Measurements from ENCODE around the gene EPHA6. TPM values are rescaled to one million over a fixed set of nuclear protein-coding genes. Genes with fewer than 3 reads are reported as not detected.

The EPHA6 gene
- total RNA-seq, 1 donor from 2014 or later, result not detected

DNA sequence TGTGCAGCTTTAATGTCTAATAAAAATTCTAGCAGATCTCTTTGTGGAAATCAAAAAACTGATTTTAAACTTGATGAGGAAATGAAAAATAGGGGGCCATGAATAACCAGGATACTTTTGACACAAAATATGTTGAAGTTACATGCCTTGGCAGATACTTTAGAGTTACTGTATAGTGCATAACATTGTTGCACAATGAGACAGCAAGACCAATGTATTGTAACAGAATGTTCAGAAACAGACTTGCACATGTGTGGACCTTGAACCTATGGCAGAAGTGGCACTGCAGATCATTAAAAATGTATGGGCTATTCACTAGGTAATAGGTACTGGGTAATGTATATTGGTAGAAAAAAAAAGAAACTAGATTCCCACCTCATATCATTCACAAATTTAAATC, 607.2 kb downstream of the EPHA6 start:
- no peak for DNase-seq (ENCODE audit: low read depth)
- H3K36me3 ChIP-seq (ENCODE audit: control insufficient read depth, insufficient read depth, low read length), result no peaks in the 10 kb centered on the region
- H3K27me3 ChIP-seq (ENCODE audit: control insufficient read depth, insufficient read depth, low read length), result no peaks in the 10 kb centered on the region
- H3K4me3 ChIP-seq (ENCODE audit: low read depth, low read length), result no peak overlapping the region
- TF ChIP-seq, protein P1, sequence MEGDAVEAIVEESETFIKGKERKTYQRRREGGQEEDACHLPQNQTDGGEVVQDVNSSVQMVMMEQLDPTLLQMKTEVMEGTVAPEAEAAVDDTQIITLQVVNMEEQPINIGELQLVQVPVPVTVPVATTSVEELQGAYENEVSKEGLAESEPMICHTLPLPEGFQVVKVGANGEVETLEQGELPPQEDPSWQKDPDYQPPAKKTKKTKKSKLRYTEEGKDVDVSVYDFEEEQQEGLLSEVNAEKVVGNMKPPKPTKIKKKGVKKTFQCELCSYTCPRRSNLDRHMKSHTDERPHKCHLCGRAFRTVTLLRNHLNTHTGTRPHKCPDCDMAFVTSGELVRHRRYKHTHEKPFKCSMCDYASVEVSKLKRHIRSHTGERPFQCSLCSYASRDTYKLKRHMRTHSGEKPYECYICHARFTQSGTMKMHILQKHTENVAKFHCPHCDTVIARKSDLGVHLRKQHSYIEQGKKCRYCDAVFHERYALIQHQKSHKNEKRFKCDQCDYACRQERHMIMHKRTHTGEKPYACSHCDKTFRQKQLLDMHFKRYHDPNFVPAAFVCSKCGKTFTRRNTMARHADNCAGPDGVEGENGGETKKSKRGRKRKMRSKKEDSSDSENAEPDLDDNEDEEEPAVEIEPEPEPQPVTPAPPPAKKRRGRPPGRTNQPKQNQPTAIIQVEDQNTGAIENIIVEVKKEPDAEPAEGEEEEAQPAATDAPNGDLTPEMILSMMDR (IDR thresholded peaks at IDR 0.05; ENCODE audit: insufficient read depth, low read length, poor library complexity, severe bottlenecking), result no peak

GRCh38 chr3:97425002-97425401, 610.6 kb downstream of the EPHA6 start:
- Histone ChIP-seq H3K27me3 (ENCODE audit: control insufficient read depth, insufficient read depth, low read length) (no peaks in the 10 kb centered on the region), H3K4me3 (ENCODE audit: low read depth, low read length) (no peak overlapping the region), H3K36me3 (ENCODE audit: control insufficient read depth, insufficient read depth, low read length) (no peaks in the 10 kb centered on the region)
- TF ChIP-seq, protein P1 (IDR thresholded peaks at IDR 0.05; ENCODE audit: insufficient read depth, low read length, poor library complexity, severe bottlenecking), result no peak
- DNase-seq (ENCODE audit: low read depth), result no peak

- DNase-seq (ENCODE audit: low read depth), result no peak
- Histone ChIP-seq H3K36me3 (ENCODE audit: control insufficient read depth, insufficient read depth, low read length) (no peaks in the 10 kb centered on the region), H3K4me3 (ENCODE audit: low read depth, low read length) (no peak overlapping the region), H3K27me3 (ENCODE audit: control insufficient read depth, insufficient read depth, low read length) (no peaks in the 10 kb centered on the region)
- TF ChIP-seq, protein P1 (IDR thresholded peaks at IDR 0.05; ENCODE audit: insufficient read depth, low read length, poor library complexity, severe bottlenecking), result no peak
These were observed 616.2 kb downstream of the EPHA6 start for GRCh38 chr3:97430601-97431000.

DNA sequence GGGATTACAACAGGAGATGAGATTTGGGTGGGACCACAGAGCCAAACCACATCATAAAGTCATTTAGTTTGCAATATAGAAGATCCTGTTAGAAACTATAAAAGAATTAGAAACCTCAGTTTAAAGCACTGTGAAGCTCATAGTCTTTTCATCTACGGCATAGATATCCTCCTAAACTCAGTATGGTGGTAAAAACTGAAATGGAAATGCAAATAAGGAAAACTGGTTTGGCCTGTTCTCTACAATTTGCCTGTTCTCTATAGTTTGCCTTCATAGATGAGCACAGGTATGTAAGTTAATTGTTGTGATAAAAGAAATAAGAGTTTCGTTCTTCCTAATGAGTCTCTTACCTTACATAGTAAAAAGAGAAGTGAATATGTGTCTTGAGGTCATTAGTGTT, 618.5 kb downstream of the EPHA6 start:
- H3K4me3 ChIP-seq (ENCODE audit: low read depth, low read length), result no peak overlapping the region
- no peak for DNase-seq (ENCODE audit: low read depth)
- TF ChIP-seq, protein P1 (IDR thresholded peaks at IDR 0.05; ENCODE audit: insufficient read depth, low read length, poor library complexity, severe bottlenecking), result no peak
- H3K36me3 ChIP-seq (ENCODE audit: control insufficient read depth, insufficient read depth, low read length), result no peaks in the 10 kb centered on the region
- H3K27me3 ChIP-seq (ENCODE audit: control insufficient read depth, insufficient read depth, low read length), result no peaks in the 10 kb centered on the region

DNA sequence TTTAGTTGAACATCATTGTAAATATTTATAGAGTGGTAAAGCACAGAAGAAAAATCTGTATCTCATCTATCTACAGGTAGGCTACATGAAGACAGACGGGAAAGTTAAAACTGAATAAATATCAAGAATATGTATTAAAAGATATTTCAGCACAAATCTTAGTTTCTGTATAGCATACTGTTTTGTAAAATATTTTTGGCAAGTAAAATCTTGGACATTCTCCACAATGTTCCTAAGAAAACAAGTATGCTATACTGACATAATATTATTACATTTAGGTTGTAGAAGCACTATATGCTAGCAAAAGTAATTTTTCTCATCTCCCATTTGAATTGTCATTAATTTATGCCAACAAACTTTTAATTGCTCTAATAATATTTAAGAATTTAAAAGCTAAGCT, 623.7 kb downstream of the EPHA6 start:
- H3K27me3 ChIP-seq (ENCODE audit: control insufficient read depth, insufficient read depth, low read length), result no peaks in the 10 kb centered on the region
- no peak overlapping the region for H3K4me3 ChIP-seq (ENCODE audit: low read depth, low read length)
- no peaks in the 10 kb centered on the region for H3K36me3 ChIP-seq (ENCODE audit: control insufficient read depth, insufficient read depth, low read length)
- DNase-seq (ENCODE audit: low read depth), result no peak
- TF ChIP-seq, protein P1 (IDR thresholded peaks at IDR 0.05; ENCODE audit: insufficient read depth, low read length, poor library complexity, severe bottlenecking), result no peak

DNA sequence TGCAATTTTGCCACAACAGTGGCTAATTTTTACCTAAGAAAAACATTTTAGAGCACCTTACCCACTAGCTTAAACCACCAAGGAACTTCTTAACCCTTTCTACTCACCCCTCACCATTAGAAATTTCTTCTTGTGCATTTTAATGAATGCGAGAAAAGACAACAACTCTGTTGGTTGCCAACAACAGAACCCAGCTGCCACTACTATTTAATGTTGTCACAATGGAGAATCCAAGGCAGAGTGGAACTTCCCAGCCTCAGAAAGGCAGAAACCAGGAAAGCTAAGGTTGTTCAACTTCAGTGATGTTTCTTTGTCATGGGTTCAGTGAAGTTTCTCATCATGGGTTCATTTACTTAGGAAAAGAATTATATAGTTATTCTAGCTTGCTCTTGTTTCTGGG, 625.0 kb downstream of the EPHA6 start:
- H3K36me3 ChIP-seq (ENCODE audit: control insufficient read depth, insufficient read depth, low read length), result no peaks in the 10 kb centered on the region
- H3K4me3 ChIP-seq (ENCODE audit: low read depth, low read length), result no peak overlapping the region
- no peaks in the 10 kb centered on the region for H3K27me3 ChIP-seq (ENCODE audit: control insufficient read depth, insufficient read depth, low read length)
- no peak for DNase-seq (ENCODE audit: low read depth)
- TF ChIP-seq, protein P1 (IDR thresholded peaks at IDR 0.05; ENCODE audit: insufficient read depth, low read length, poor library complexity, severe bottlenecking), result no peak
